ENCODE results near the gene EMC1.
"Not testable (repeated sequence)": the region's sequence is repeated elsewhere in the genome, so short reads cannot be mapped to it uniquely, and the experiment has no call there.

The EMC1 gene

DNA sequence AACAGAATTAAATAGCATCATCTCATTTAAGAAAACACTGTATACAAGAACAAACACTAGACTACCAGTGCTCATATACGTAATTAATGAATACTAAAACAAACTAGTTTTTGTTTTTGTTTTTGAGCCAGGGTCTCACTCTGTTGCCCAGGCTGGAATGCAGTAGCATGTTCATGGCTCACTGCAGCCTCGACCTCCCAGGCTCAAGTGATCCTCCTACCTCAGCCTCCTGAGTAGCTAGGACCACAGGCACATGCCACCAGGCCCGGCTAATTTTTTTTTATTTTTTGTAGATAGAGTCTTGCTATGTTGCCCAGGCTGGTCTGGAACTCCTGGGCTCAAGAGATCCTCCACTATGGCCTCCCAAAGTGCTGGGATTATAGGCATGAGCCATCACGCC lies 34.7 kb downstream of the EMC1 start:
- not testable (repeated sequence) for DNase-seq (ENCODE audit: low spot score)

DNA sequence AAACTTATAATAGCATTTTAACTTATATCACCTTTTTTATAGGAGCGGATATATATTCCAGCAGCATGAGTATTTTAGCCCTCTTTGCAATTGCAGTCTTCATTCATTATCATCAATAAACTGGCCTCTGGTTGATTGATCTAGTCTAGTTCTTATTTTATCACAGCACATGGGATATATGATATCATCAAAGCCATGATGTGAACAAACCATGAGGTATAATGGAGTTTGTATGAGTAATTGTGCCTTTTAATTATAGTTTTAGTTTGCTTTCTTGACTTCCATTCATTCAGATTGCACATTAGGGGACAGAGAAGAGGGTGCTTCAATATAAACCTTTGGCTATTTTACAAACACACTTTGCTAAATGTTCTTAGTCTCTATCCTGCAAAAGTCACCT lies 37.7 kb downstream of the EMC1 start:
- DNase-seq (ENCODE audit: low spot score) = no peak

DNA sequence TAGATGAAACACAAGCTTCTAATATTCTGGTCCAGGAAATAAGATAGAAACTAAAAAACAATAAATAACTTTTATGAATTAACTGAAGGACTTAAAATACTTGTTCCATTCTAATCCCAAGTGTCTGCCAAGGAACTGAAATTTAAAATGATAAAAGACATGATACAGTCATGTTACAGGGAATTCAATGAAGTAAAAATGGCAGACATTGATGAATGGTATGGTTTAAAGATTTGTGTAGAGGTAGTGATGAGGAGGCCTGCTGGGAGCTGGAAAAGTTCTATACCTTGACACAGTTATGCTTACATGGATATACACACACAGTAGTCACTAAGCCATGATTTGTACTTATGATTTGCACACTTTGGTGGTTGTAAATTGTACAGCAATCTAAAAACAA lies 39.2 kb downstream of the EMC1 start:
- DNase-seq (ENCODE audit: low spot score) = no peak

DNA sequence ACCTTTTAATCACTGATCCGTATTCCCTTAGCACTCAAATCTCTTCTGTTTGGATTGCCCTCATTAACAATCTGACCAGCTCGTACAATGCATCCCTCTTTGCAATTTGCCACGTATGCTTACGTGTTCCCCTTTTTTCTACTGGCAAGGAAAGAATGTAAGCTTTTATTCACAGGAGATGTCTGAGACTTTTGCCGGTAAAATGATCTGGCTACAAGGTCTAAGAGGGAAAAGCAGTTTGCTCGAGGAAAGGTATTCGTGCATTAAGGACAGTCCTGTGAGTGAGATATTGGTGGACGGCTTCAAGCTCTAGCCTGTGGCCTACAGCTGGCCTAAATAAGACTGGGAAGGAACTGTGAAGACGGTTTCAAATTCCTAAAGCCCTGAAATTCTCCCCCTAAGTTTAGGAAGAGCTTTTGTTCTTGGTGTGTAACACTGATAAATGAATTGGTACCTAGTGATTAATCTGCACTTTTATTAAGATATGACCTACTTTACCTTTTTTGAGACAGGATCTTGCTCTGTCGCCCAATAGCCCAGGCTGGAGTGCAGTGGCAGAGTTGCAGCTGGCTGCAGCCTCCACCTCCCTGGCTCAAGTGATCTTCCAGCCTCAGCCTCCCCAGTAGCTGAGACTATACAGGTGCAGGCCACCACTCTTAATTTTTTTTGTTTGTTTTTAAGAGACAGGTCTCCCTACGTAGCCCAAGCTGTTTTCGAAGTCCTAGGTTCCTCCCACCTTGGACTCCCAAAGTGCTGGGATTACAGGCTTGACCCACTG lies 40.4 kb downstream of the EMC1 start:
- DNase-seq (ENCODE audit: low spot score) = no peak

- DNase-seq (ENCODE audit: low spot score) = peak; percentile 96
Observed at GRCh38 chr1:19209990-19210771, 41.1 kb downstream of the EMC1 start, which contains the start of gene UBR4. UBR4 (minus strand) TSS chr1:19210266; CDS start chr1:19210248, 18 bp downstream.

GRCh38 chr1:19209439-19209989 lies 41.8 kb downstream of the EMC1 start:
- DNase-seq (ENCODE audit: low spot score) = no peak

GRCh38 chr1:19208710-19209438 lies 42.5 kb downstream of the EMC1 start:
- no peak for DNase-seq (ENCODE audit: low spot score)

GRCh38 chr1:19206947-19207346 lies 44.4 kb downstream of the EMC1 start:
- DNase-seq (ENCODE audit: low spot score) = no peak

DNA sequence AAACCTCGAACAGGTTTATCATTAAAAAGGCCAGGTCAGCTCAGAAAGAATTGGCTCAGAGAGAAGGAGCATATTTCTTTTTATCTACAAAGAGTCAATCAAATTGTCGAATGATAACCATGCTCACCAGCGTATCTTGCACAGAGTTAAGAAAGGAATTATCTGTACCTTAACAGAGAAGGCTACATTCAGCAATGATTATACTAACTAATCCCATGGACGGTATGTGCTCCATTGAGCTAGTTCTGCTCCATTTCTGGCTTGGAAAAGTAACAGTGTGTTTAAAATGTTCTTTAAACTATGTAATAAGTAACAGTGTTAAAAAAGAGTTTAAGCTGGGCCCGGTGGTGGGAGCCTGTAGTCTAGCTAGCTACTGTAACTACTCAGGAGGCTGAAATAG lies 45.5 kb downstream of the EMC1 start:
- DNase-seq (ENCODE audit: low spot score) = no peak

DNA sequence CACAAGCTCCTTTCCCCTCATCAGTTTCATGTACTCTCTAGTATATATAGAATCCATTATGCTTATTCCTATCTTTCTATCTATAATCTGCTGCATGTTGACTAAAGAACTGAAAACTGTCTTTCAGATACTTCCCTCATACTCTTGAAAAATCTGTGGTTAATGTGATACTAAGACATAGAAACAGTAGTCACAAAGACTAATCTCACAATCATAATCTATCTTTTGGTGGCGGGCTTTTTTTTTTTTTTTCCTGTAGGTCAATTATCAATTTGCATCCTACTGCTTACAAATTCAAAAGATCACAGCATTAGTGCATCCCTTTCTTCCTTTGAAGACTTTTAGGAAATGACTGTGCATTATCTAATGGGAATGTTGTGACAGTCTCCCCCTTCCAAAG lies 45.9 kb downstream of the EMC1 start:
- no peak for DNase-seq (ENCODE audit: low spot score)

- DNase-seq (ENCODE audit: low spot score) = no peak
Observed at GRCh38 chr1:19204446-19205266, 46.7 kb downstream of the EMC1 start.

- no peak for DNase-seq (ENCODE audit: low spot score)
Observed at GRCh38 chr1:19203440-19203839, 47.9 kb downstream of the EMC1 start.

DNA sequence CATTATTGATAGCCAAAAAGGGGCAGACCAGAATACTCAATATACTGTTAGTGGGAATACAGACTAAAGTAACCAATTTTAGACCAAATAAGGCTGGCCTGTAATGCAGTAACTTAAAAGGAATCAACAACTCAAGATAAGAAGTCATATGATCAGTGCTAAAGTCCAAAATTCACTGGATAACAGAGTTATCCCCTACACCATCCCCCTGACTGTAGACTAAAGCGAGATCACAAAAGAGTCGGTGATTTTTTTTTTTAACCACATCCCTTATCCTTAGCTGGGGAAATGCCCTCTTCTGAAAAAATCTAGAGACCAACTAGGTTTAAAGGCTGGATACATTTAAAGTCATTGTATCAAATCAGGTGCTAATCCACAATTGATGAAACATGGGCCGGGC lies 48.9 kb downstream of the EMC1 start:
- DNase-seq (ENCODE audit: low spot score) = no peak

- DNase-seq (ENCODE audit: low spot score) = no peak
Observed at GRCh38 chr1:19199969-19200604, 51.2 kb downstream of the EMC1 start.

GRCh38 chr1:19199329-19199968 lies 51.9 kb downstream of the EMC1 start:
- DNase-seq (ENCODE audit: low spot score) = no peak

DNA sequence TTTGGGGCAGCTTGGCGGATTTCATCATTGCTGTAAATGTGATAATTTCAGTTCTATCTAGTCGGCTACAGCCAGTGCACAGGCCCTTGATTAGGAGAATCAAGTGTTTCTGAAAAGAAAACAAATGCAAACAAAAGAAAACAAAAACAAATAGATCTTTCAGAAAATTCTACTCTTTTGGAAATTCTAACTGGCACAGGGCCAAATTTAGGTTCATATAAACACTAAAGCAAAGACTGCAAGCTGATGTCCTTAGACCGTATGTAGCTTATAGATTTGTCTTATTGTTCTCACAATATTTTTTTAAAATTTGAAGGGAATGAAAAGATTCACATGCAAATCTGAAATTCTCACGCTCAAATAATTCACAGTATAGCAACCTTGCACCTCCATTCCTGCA lies 52.5 kb downstream of the EMC1 start:
- DNase-seq (ENCODE audit: low spot score) = no peak

DNA sequence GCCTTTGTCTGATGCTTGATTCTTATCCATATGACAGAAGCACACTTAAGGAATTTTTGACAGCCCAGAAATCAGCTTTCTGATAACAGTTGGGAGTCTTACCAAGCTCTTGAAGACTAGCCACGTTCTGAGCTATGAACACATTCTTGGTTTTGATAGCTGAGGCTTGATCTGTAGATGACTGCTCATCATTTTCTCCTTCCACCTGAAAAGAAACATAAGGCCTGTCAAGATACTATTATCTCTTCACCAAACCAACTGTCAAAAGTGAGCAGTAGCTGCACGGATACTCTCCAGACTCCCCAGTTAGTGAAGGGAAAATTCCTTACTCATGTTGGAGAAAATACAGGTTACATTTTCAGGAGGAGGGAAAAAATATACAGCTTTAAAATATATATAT lies 53.5 kb downstream of the EMC1 start:
- DNase-seq (ENCODE audit: low spot score) = no peak

- no peak for DNase-seq (ENCODE audit: low spot score)
Observed at GRCh38 chr1:19196331-19196730, 55.0 kb downstream of the EMC1 start.

GRCh38 chr1:19193004-19193403 lies 58.3 kb downstream of the EMC1 start:
- no peak for DNase-seq (ENCODE audit: low spot score)

GRCh38 chr1:19191811-19192210 lies 59.5 kb downstream of the EMC1 start:
- no peak for DNase-seq (ENCODE audit: low spot score)

DNA sequence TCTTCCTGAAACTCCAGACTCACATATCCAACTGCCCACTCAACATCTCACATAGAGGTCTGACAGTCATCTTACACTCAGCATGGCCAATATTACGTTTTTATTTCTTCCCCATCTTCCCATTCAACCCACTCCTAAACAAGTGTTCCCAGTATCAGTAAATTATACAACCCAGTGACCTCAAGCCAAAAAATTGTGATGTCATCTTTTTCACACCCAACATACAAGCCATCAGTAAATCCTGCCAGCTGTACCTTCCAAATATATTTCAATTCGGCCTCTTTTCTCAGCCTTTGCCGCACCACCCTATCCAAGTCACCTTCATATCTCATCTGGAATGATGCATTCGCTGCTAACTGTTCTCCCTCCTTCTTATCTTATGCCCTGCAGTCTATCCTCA lies 60.9 kb downstream of the EMC1 start:
- no peak for DNase-seq (ENCODE audit: low spot score)

Data from left forelimb (tissue), 1 donor.